BE2C (cell line): ENCODE measurements around the gene P2RY14. TPM values are rescaled to one million over a fixed set of nuclear protein-coding genes. Genes with fewer than 3 reads are reported as not detected.

Source experiments
- DNase-seq: peaks from one replicate; pipeline ENCODE4 v3.0.0-alpha.2; 2020
- H3K27me3 ChIP-seq: fragments of 250-450 bp; sonication (Bioruptor Pico); 2 replicates; pipeline ENCODE4 v1.5.1; 2020; ENCODE audit warnings: mild to moderate bottlenecking
- H3K36me3 ChIP-seq: fragments of 250-450 bp; sonication (Bioruptor Pico); 2 replicates; pipeline ENCODE4 v1.5.1; 2020; ENCODE audit warnings: mild to moderate bottlenecking
- H3K4me1 ChIP-seq: fragments of 250-450 bp; sonication (Bioruptor Pico); 2 replicates; pipeline ENCODE4 v1.5.1; 2020
- H3K4me3 ChIP-seq: 2 replicates; pipeline ENCODE4 v1.5.1; 2011; ENCODE audit warnings: low read depth, low read length
- H3K9me3 ChIP-seq: fragments of 250-450 bp; sonication (Bioruptor Pico); 2 replicates; pipeline ENCODE4 v1.5.1; 2020
- polyA plus RNA-seq: library from polyadenylated mRNA; unstranded; fragments of >200 nt; gene quantifications from one replicate; pipeline ENCODE4 v1.2.1, GENCODE V29; 2012; ENCODE audit warnings: low read depth, missing spikeins; ENCODE audit not compliant: insufficient read length, insufficient read depth
- TF ChIP-seq, protein P1 (sequence below): IDR thresholded peaks from 2 replicates; pipeline ENCODE4 v1.5.1; 2012; ENCODE audit warnings: mild to moderate bottlenecking, low read depth, low read length

Gene P2RY14
- not detected for polyA plus RNA-seq

- Histone ChIP-seq H3K4me3 (no peak within 1 kb of the TSS), H3K36me3 (no peaks in the 10 kb centered on the region), H3K4me1 (no peaks in the 10 kb centered on the region; the same call in 1 of the 2 replicates), H3K9me3 (no peaks in the 10 kb centered on the region), H3K27me3 (no peaks in the 10 kb centered on the region)
- DNase-seq: no peak
- TF ChIP-seq, protein P1, sequence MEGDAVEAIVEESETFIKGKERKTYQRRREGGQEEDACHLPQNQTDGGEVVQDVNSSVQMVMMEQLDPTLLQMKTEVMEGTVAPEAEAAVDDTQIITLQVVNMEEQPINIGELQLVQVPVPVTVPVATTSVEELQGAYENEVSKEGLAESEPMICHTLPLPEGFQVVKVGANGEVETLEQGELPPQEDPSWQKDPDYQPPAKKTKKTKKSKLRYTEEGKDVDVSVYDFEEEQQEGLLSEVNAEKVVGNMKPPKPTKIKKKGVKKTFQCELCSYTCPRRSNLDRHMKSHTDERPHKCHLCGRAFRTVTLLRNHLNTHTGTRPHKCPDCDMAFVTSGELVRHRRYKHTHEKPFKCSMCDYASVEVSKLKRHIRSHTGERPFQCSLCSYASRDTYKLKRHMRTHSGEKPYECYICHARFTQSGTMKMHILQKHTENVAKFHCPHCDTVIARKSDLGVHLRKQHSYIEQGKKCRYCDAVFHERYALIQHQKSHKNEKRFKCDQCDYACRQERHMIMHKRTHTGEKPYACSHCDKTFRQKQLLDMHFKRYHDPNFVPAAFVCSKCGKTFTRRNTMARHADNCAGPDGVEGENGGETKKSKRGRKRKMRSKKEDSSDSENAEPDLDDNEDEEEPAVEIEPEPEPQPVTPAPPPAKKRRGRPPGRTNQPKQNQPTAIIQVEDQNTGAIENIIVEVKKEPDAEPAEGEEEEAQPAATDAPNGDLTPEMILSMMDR: no peak
Measured at GRCh38 chr3:151278230-151278629, at the start of gene P2RY14. Gene P2RY14, minus strand, starts transcription at chr3:151278542. Its CDS starts 64,226 bp downstream, at chr3:151214316.

- H3K27me3 ChIP-seq: no peaks in the 10 kb centered on the region
- TF ChIP-seq, protein P1: peak; percentile 45; the same call in 1 of the 2 replicates
- no peak for DNase-seq
- H3K4me3 ChIP-seq: no peak overlapping the region
- H3K9me3 ChIP-seq: no peaks in the 10 kb centered on the region
- no peaks in the 10 kb centered on the region for H3K36me3 ChIP-seq
- no peaks in the 10 kb centered on the region for H3K4me1 ChIP-seq
Measured at GRCh38 chr3:151327571-151328198, 49.3 kb upstream of the P2RY14 start.

- Histone ChIP-seq H3K27me3 (no peaks in the 10 kb centered on the region), H3K4me3 (no peak overlapping the region), H3K4me1 (no peaks in the 10 kb centered on the region; the same call in 1 of the 2 replicates), H3K9me3 (no peaks in the 10 kb centered on the region), H3K36me3 (no peaks in the 10 kb centered on the region)
- TF ChIP-seq, protein P1: no peak
- no peak for DNase-seq
Measured at GRCh38 chr3:151322511-151322910, 44.2 kb upstream of the P2RY14 start.

GRCh38 chr3:151321526-151321925, 43.2 kb upstream of the P2RY14 start:
- TF ChIP-seq, protein P1: no peak
- no peaks in the 10 kb centered on the region for H3K36me3 ChIP-seq
- H3K9me3 ChIP-seq: no peaks in the 10 kb centered on the region
- H3K27me3 ChIP-seq: no peaks in the 10 kb centered on the region
- no peak overlapping the region for H3K4me3 ChIP-seq
- no peak for DNase-seq
- no peaks in the 10 kb centered on the region; the same call in 1 of the 2 replicates for H3K4me1 ChIP-seq

GRCh38 chr3:151320131-151320530, 41.8 kb upstream of the P2RY14 start:
- Histone ChIP-seq H3K4me1 (no peaks in the 10 kb centered on the region; the same call in 1 of the 2 replicates), H3K9me3 (no peaks in the 10 kb centered on the region), H3K4me3 (no peak overlapping the region), H3K36me3 (no peaks in the 10 kb centered on the region), H3K27me3 (no peaks in the 10 kb centered on the region)
- no peak for DNase-seq
- TF ChIP-seq, protein P1: no peak

DNA sequence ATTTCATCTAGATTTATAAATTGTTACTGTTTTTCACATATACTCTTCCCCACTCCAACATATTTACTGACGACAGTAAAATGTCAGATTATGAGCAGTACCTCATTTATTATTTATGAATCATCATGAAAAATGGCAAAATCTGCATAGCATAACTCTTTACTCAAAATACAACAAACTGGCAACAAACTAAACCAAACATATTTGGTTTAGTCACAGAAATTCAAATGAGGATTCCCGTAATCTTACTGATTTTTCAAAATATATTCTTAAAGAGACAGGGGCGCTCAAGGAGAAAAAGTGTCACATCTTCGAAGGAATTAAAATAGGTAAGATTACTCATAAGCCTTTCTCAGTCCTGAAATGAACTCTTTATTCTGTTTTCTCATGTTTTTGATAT, 41.3 kb upstream of the P2RY14 start:
- H3K9me3 ChIP-seq: no peaks in the 10 kb centered on the region
- no peaks in the 10 kb centered on the region for H3K27me3 ChIP-seq
- H3K4me1 ChIP-seq: no peaks in the 10 kb centered on the region; the same call in 1 of the 2 replicates
- H3K36me3 ChIP-seq: no peaks in the 10 kb centered on the region
- TF ChIP-seq, protein P1: no peak
- no peak overlapping the region for H3K4me3 ChIP-seq
- no peak for DNase-seq
